HepG2 (cell line): ENCODE results near the gene ZMYM3. TPM values are rescaled to one million over a fixed set of nuclear protein-coding genes. Genes with fewer than 3 reads are reported as not detected.

Experiments
- ATAC-seq: fragments of 200-7000 bp; cut with Tn5 transposase; 3 replicates; pipeline ENCODE4 v1.9.1; 2020; ENCODE audit warnings: mild to moderate bottlenecking, moderate library complexity
- BruUV-seq: library from RNA; stranded (reverse); fragments of 400-500 nt; replicated peaks from 2 replicates; lab custom pipeline; 2021; lab: Mats Ljungman, UMichigan
- CTCF ChIA-PET: fragments of 300-600 bp; formaldehyde crosslinking; extraction: SDS; loops from one replicate; lab custom pipeline; 2021; ENCODE audit warnings: low total read pairs, inconsistent platforms, low intra/inter-chr PET ratio; lab: Yijun Ruan, JAX
- POLR2A ChIA-PET: fragments of 350-600 bp; sonication (Branson Sonifier 250); formaldehyde crosslinking; loops from one replicate; lab custom pipeline; 2020; ENCODE audit warnings: antibody characterized with exemption, inconsistent platforms; lab: Yijun Ruan, JAX
- DNase-seq: peaks from one replicate; pipeline ENCODE4 v3.0.0-alpha.2; 2015; ENCODE audit warnings: low spot score
- FAIRE-seq: peaks from 3 replicates; lab custom pipeline; 2011; peaks lifted over from hg19 to GRCh38; lab: Jason Lieb, UNC
- H2AFZ ChIP-seq: one replicate; pipeline ENCODE4 v1.6.1; 2011; ENCODE audit warnings: low read length, inconsistent platforms
- H3K27ac ChIP-seq: fragments of 300-600 bp; 3 replicates; pipeline ENCODE4 v1.8.0; 2011; ENCODE audit warnings: mixed run types, mild to moderate bottlenecking, mixed read lengths, low read length, inconsistent platforms; ENCODE audit not compliant: insufficient read depth; ENCODE audit errors: extremely low read length
- H3K27me3 ChIP-seq, 2 experiments: fragments of 200-600 bp in 1 of 2; 2 replicates in 1 of 2; 3 replicates in 1 of 2; pipeline versions ENCODE4 v1.6.0 to v1.8.0; 2011; ENCODE audit warnings: low read length in 2 of 2, mild to moderate bottlenecking in 2 of 2, moderate library complexity in 2 of 2, inconsistent platforms in 1 of 2; ENCODE audit not compliant: insufficient read depth in 2 of 2, control insufficient read depth in 1 of 2
- H3K36me3 ChIP-seq, 2 experiments: fragments of 200-600 bp in 1 of 2; replicated peaks in 1 of 2; 2 replicates in 1 of 2; 3 replicates in 1 of 2; pipeline versions ENCODE4 v1.5.1 to v1.8.0; 2011; ENCODE audit warnings: low read length in 2 of 2, inconsistent platforms in 1 of 2; ENCODE audit not compliant: insufficient read depth in 2 of 2, control insufficient read depth in 1 of 2
- H3K4me1 ChIP-seq: 2 replicates; pipeline ENCODE4 v1.5.1; 2012; ENCODE audit warnings: low read length, inconsistent platforms; ENCODE audit not compliant: insufficient read depth
- H3K4me2 ChIP-seq: 2 replicates; pipeline ENCODE4 v1.6.0; 2011; ENCODE audit warnings: low read depth, low read length, inconsistent platforms
- H3K4me3 ChIP-seq, 3 experiments: fragments of 200-600 bp in 1 of 3; sonication (generic), shearing (Covaris generic) in 1 of 3; replicated peaks in 1 of 3; 2 replicates each; pipeline ENCODE4 v1.5.1; 2011 to 2016; ENCODE audit warnings: low read length in 3 of 3, inconsistent platforms in 2 of 3, low read depth in 2 of 3, mild to moderate bottlenecking in 2 of 3, control low read depth in 1 of 3, mixed read lengths in 1 of 3; ENCODE audit not compliant: insufficient read depth in 1 of 3
- H3K79me2 ChIP-seq: one replicate; pipeline ENCODE4 v1.6.1; 2011; ENCODE audit warnings: low read length, inconsistent platforms; ENCODE audit not compliant: insufficient read depth
- H3K9ac ChIP-seq: 2 replicates; pipeline ENCODE4 v1.6.0; 2011; ENCODE audit warnings: mild to moderate bottlenecking, low read depth, low read length, inconsistent platforms; ENCODE audit not compliant: insufficient read depth
- H3K9me3 ChIP-seq: 2 replicates; pipeline ENCODE4 v1.5.1; 2012; ENCODE audit warnings: mild to moderate bottlenecking, low read length
- H4K20me1 ChIP-seq: 2 replicates; pipeline ENCODE4 v1.6.0; 2011; ENCODE audit warnings: inconsistent platforms, mild to moderate bottlenecking, low read length, moderate library complexity; ENCODE audit not compliant: insufficient read depth
- ZNF550 ChIP-seq: sonication (generic); formaldehyde crosslinking; IDR thresholded peaks from 2 replicates; pipeline ENCODE4 v1.4.0; 2020; ENCODE audit warnings: mild to moderate bottlenecking, missing genetic modification reagents, borderline replicate concordance
- in situ Hi-C: cut with HindIII; loops from 2 replicates; pipeline ENCODE4 v1.10.0; 2017; ENCODE audit warnings: low pct_unique_long_range_greater_than_20kb; ENCODE audit not compliant: extremely low pct_ligation_motif_present
- intact Hi-C: fragments of 100-400 bp; cut with micrococcal nuclease; formaldehyde crosslinking; loops from one replicate; pipeline ENCODE4 v1.10.0; 2022; ENCODE audit not compliant: unreplicated experiment
- polyA plus RNA-seq, 8 experiments: library from polyadenylated mRNA; depleted of rRNA in 3 of 8; stranded (reverse) in 7 of 8; unstranded in 1 of 8; fragments of >200 nt; fragmentation: Illumina TruSeq in 4 of 8; extraction: Trizol in 4 of 8; gene quantifications; 2 replicates each; pipeline versions ENCODE4 v1.2.1 to v1.2.3, GENCODE V29; 2011 to 2016; ENCODE audit warnings: low read depth in 4 of 8, missing spikeins in 1 of 8, mixed read lengths in 1 of 8; ENCODE audit not compliant: insufficient read depth in 1 of 8
- total RNA-seq, 5 experiments: library from RNA; depleted of rRNA; stranded (reverse); fragments of >200 nt; fragmentation: Illumina TruSeq; extraction: Trizol; gene quantifications; 2 replicates each; pipeline ENCODE4 v1.2.3, GENCODE V29; 2016; ENCODE audit warnings: low read depth in 1 of 5

ZMYM3 gene
- total and polyA plus RNA-seq, 2 of the 13 experiments (the other 11 are each of a cell fraction or from before 2014, with no cell fraction given) = 26.4 to 35.4 TPM

- POLR2A ChIA-PET = no interaction called here
- Histone ChIP-seq H3K79me2 (no peaks in the 10 kb centered on the region), H4K20me1 (no peaks in the 10 kb centered on the region), H3K27ac (no peak overlapping the region), H3K9me3 (no peaks in the 10 kb centered on the region), H3K27me3 (no peaks in the 10 kb centered on the region), H3K36me3 (no peaks in the 10 kb centered on the region), H3K4me3 (no peak overlapping the region), H3K4me1 (peaks cover 15% of the 10 kb centered on the region), H2AFZ (no peak overlapping the region), H3K4me2 (no peak overlapping the region), H3K9ac (no peak overlapping the region)
- FAIRE-seq (no peak), ATAC-seq (no peak), DNase-seq (no peak)
- in situ Hi-C loops = no loop called here
- no TSS peak for BruUV-seq
- no peak for TF ChIP-seq ZNF550 (CRISPR knock-in tag)
- intact Hi-C loops = no loop called here
- CTCF ChIA-PET = no interaction called here
Measured at GRCh38 chrX:71191248-71191647, 62.7 kb downstream of the ZMYM3 start.

Other genes with a start within 250 kb of the ZMYM3 start
- 42.2 and 51.5 TPM in 2 replicates for gene SNX12, start 185.8 kb downstream of the ZMYM3 start, total RNA-seq (2016; rRNA removed; fragmentation: Illumina TruSeq; extraction: Trizol)
- 27.3 and 30.3 TPM in 2 replicates for gene SNX12, start 185.8 kb downstream of the ZMYM3 start, polyA plus RNA-seq (2011; rRNA removed)
- 4.6 and 5.7 TPM in 2 replicates for gene FOXO4, start 158.3 kb downstream of the ZMYM3 start, total RNA-seq (2016; rRNA removed; fragmentation: Illumina TruSeq; extraction: Trizol)
- gene FOXO4, start 158.3 kb downstream of the ZMYM3 start, polyA plus RNA-seq (2011; rRNA removed) = 5.1 and 9.3 TPM in 2 replicates
- gene CXorf65, start 147.4 kb downstream of the ZMYM3 start, total RNA-seq (2016; rRNA removed; fragmentation: Illumina TruSeq; extraction: Trizol) = not detected in 2 replicates
- not detected in 2 replicates for gene CXorf65, start 147.4 kb downstream of the ZMYM3 start, polyA plus RNA-seq (2011; rRNA removed)
- not detected in 2 replicates for gene IL2RG, start 142.6 kb downstream of the ZMYM3 start, total RNA-seq (2016; rRNA removed; fragmentation: Illumina TruSeq; extraction: Trizol)
- gene IL2RG, start 142.6 kb downstream of the ZMYM3 start, polyA plus RNA-seq (2011; rRNA removed) = 0.98 and 1.1 TPM in 2 replicates
- gene MED12, start 135.5 kb downstream of the ZMYM3 start, total RNA-seq (2016; rRNA removed; fragmentation: Illumina TruSeq; extraction: Trizol) = 15.0 and 16.0 TPM in 2 replicates
- 9.4 and 13.5 TPM in 2 replicates for gene MED12, start 135.5 kb downstream of the ZMYM3 start, polyA plus RNA-seq (2011; rRNA removed)
- 0.04 TPM in 1 of 2 replicates, not detected in the other for gene NLGN3, start 109.3 kb downstream of the ZMYM3 start, total RNA-seq (2016; rRNA removed; fragmentation: Illumina TruSeq; extraction: Trizol)
- 0.16 and 0.29 TPM in 2 replicates for gene NLGN3, start 109.3 kb downstream of the ZMYM3 start, polyA plus RNA-seq (2011; rRNA removed)
- 47.8 and 111 TPM in 2 replicates for gene GJB1, start 30.9 kb downstream of the ZMYM3 start, total RNA-seq (2016; rRNA removed; fragmentation: Illumina TruSeq; extraction: Trizol)
- 161 and 197 TPM in 2 replicates for gene GJB1, start 30.9 kb downstream of the ZMYM3 start, polyA plus RNA-seq (2011; rRNA removed)
- gene NONO, start 29.5 kb upstream of the ZMYM3 start, total RNA-seq (2016; rRNA removed; fragmentation: Illumina TruSeq; extraction: Trizol) = 387 and 408 TPM in 2 replicates
- gene NONO, start 29.5 kb upstream of the ZMYM3 start, polyA plus RNA-seq (2011; rRNA removed) = 552 and 605 TPM in 2 replicates
- gene ITGB1BP2, start 47.6 kb upstream of the ZMYM3 start, total RNA-seq (2016; rRNA removed; fragmentation: Illumina TruSeq; extraction: Trizol) = 0.21 and 2.2 TPM in 2 replicates
- 0.88 and 0.90 TPM in 2 replicates for gene ITGB1BP2, start 47.6 kb upstream of the ZMYM3 start, polyA plus RNA-seq (2011; rRNA removed)
- gene TAF1, start 112.2 kb upstream of the ZMYM3 start, total RNA-seq (2016; rRNA removed; fragmentation: Illumina TruSeq; extraction: Trizol) = 17.7 and 20.2 TPM in 2 replicates
- 8.1 and 9.4 TPM in 2 replicates for gene TAF1, start 112.2 kb upstream of the ZMYM3 start, polyA plus RNA-seq (2011; rRNA removed)